Body of pancreas (tissue), 4 donors: ENCODE results near the gene MEG3.

ENCODE experiments used
- CTCF ChIP-seq, 7 experiments: fragments of 450-650 bp in 4 of 7; fragments of 200-600 bp in 3 of 7; sonication (generic) in 3 of 7; IDR thresholded peaks; one replicate each; pipeline ENCODE4 v1.5.1; 2016 to 2019; ENCODE audit warnings: antibody characterized with exemption in 7 of 7
- POLR2A ChIP-seq, 3 donors: fragments of 450-650 bp; IDR thresholded peaks; one replicate each; pipeline ENCODE4 v1.6.1; 2016; ENCODE audit warnings: antibody characterized with exemption in 3 of 3, mild to moderate bottlenecking in 2 of 3

GRCh38 chr14:100861188-100861936, 35.4 kb downstream of the MEG3 start:
- no peak for TF ChIP-seq CTCF (IDR thresholded peaks at IDR 0.05)
- TF ChIP-seq POLR2A (IDR thresholded peaks at IDR 0.05): no peak
